GM15510 (cell line): Measurements from ENCODE around the gene CA6.

Experiments
- POLR2A ChIP-seq: IDR thresholded peaks from 3 replicates; pipeline ENCODE4 v1.6.1; 2011; ENCODE audit warnings: borderline replicate concordance; ENCODE audit not compliant: insufficient read length; ENCODE audit errors: extremely low read depth

Gene CA6

DNA sequence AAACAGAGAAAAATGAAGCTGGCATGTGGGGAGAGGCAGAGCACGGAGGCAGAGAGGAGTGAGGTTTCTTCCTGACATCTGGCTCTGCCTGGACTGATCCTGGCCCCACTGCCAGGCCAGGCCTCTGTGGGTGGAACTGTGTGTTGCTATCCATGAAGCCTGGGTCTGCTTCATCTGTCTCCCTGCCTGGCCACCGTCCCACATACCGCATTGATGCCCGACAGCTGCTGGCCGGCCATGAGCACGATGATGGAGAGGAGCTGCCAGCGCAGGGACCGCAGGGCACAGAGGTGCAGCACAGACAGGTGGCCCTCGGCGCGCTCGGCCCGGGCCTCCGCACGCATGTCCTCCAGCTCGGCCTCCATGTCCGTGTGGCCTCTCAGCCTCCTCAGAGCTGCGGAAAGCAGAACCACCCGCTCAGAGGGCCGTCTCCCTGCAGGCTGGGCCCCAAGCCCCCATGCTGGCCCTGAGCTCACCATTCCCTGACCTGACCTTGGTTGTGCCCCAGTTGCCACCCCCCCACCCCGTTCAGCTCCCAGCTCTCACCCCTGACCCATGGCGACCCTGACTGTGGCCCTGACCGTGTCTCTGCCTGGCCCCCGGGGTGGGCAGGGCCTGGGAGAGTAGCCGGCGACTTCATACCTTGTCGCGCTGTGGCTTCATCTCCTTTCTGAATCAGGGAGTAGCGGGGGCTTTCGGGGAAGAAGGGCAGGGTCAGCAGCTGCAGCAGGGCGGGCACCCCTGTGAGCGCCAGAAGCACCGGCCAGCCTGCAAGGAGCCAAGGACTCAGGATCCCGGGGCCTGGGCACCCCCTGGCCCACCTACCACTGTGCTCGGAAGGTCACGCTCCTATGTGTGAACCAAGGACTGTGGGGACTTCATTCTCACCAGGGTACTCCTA, 69.1 kb downstream of the CA6 start:
- TF ChIP-seq POLR2A, result no peak

DNA sequence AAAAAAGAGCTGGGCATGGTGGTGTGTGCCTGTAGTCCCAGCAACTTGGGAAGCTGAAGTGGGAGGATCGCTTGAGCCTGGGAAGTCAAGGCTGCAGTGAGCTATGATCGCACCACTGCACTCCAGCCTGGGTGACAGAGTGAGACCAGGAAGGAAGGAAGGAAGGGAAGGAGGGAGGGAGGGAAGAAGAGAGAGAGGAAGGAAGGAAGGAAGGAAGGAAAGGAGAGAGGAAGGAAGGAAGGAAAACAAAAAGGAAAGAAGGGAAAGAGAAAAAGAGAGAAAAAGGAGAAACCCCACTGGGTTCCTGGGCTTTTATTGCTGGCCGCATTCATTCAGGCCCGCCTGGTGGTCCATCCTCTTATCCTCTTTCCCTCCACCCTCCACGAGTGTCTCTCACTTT, 70.8 kb downstream of the CA6 start:
- TF ChIP-seq POLR2A, result no peak

DNA sequence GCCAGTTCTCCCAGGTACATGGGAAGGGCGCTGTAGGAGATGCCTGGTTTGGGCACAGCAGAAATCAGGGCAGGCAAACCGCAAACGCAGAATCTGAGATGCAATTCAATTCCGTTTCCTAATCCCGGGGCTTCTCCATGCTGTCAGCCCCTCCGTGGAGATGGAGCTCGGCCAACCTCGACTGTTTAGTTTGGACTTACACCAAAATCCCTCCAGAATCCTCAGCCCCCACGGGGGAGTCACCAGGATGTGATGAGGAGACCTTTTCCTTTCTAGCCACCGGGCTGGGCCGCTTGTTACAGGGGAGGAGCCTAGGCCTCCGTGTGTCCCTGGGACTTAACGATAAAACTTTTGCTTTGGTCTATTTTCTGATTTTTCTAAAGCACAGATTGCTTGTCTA, 72.7 kb downstream of the CA6 start:
- TF ChIP-seq POLR2A, result no peak

DNA sequence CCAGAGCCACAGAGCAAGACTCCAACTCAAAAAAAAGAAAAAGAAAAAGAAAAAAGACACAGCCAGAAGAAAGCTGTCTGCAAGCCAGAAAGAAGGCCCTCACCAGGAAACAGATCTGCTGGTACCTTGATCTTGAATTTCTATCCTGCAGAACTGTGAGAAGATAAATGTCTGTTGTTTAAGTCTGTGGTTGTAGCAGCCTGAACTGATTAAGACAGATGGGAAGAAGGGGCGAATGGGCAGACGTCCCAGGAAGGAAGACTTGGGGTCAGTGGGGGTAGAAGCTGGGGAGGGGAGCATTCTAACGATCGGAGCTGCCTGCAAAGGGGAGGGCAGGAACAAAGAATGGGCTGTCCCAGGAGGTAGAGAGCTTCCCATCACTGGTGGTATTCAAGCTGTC, 74.2 kb downstream of the CA6 start:
- TF ChIP-seq POLR2A, result no peak

DNA sequence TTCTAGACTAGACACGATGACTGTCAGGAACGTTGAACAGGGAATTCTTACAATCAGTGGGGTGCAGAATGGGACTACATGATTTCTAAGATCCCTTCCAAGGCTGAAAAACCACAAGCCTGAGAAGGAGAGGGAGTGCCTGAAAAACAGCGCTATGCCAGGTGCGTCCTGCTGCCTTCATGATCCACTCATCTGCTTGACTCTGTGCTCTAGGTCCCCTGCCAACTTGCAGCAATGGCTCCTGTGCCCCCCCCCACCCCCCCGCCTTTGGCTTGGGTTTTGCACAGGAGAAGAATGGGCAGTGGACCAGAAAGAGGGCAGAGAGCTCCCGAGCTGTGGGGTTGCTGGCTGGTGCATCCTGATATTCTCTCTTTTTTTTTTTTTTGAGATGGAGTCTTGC, 74.6 kb downstream of the CA6 start:
- TF ChIP-seq POLR2A, result no peak

DNA sequence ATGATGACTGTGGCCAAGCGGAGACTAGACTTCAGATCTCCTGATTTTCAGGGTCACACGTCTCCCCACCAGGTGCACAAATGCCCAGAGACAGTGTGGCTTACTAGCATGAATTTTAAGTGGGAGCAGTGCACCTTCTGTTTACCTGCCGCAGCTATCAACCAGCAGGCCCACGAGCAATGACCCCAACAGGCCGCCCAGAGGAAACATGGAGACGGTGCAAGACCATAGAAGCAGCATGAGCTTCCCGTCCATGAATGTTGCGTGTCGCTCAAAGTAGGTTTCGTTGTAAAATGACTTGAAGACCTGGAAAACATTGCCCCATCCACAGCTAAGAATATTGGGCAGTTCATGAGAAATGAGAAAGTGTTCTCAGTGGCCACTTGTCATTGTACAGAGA, 77.1 kb downstream of the CA6 start:
- no peak for TF ChIP-seq POLR2A
